Neutrophil (primary cell): ENCODE data around the gene RAD21L1.

Experiments used
- H3K27ac ChIP-seq: fragments of 200-600 bp; sonication (generic); 2 replicates; pipeline ENCODE4 v1.5.1; 2016; ENCODE audit warnings: mild to moderate bottlenecking, moderate library complexity
- H3K27me3 ChIP-seq: fragments of 200-600 bp; sonication (generic); 2 replicates; pipeline ENCODE4 v1.6.0; 2016; ENCODE audit warnings: mild to moderate bottlenecking
- H3K36me3 ChIP-seq: fragments of 200-600 bp; sonication (generic); 2 replicates; pipeline ENCODE4 v1.5.1; 2017
- H3K4me1 ChIP-seq, 2 experiments: fragments of 200-600 bp in 1 of 2; sonication (generic) in 1 of 2; 1 replicate in 1 of 2; 2 replicates in 1 of 2; pipeline versions ENCODE4 v1.5.1 to v1.6.1; 2013 to 2016; ENCODE audit warnings: low read depth in 1 of 2, low read length in 1 of 2, mild to moderate bottlenecking in 1 of 2, moderate library complexity in 1 of 2; ENCODE audit not compliant: control insufficient read depth in 1 of 2, insufficient read depth in 1 of 2
- H3K4me3 ChIP-seq, 2 experiments: fragments of 200-600 bp in 1 of 2; sonication (generic) in 1 of 2; 1 replicate in 1 of 2; 2 replicates in 1 of 2; pipeline ENCODE4 v1.5.1; 2013 to 2016; ENCODE audit warnings: low read depth in 1 of 2, low read length in 1 of 2, mild to moderate bottlenecking in 1 of 2, moderate library complexity in 1 of 2
- H3K9me3 ChIP-seq: fragments of 200-600 bp; sonication (generic); 2 replicates; pipeline ENCODE4 v1.5.1; 2016
- CTCF ChIP-seq: fragments of 200-600 bp; sonication (generic); IDR thresholded peaks from 2 replicates; pipeline ENCODE4 v1.5.1; 2016; ENCODE audit warnings: antibody characterized with exemption

The RAD21L1 gene

GRCh38 chr20:1282966-1283365 is 57.1 kb downstream of the RAD21L1 start:
- peaks cover 9% of the 10 kb centered on the region for H3K27me3 ChIP-seq
- H3K27ac ChIP-seq, result no peak overlapping the region
- H3K36me3 ChIP-seq, result no peaks in the 10 kb centered on the region
- TF ChIP-seq CTCF, result no peak
- no peaks in the 10 kb centered on the region for H3K9me3 ChIP-seq
- no peaks in the 10 kb centered on the region for H3K4me1 ChIP-seq
- H3K4me3 ChIP-seq, result no peak overlapping the region

- peaks cover 9% of the 10 kb centered on the region for H3K27me3 ChIP-seq
- no peak for TF ChIP-seq CTCF
- no peaks in the 10 kb centered on the region for H3K36me3 ChIP-seq
- H3K27ac ChIP-seq, result no peak overlapping the region
- no peaks in the 10 kb centered on the region for H3K4me1 ChIP-seq
- no peaks in the 10 kb centered on the region for H3K9me3 ChIP-seq
- H3K4me3 ChIP-seq, result no peak overlapping the region
Measured at GRCh38 chr20:1283522-1284510, 58.0 kb downstream of the RAD21L1 start.

GRCh38 chr20:1286267-1287024 is 60.6 kb downstream of the RAD21L1 start:
- H3K4me3 ChIP-seq, result no peak overlapping the region
- no peak overlapping the region for H3K27ac ChIP-seq
- no peaks in the 10 kb centered on the region for H3K36me3 ChIP-seq
- H3K27me3 ChIP-seq, result peaks cover 13% of the 10 kb centered on the region
- H3K9me3 ChIP-seq, result no peaks in the 10 kb centered on the region
- no peak for TF ChIP-seq CTCF
- H3K4me1 ChIP-seq, result no peaks in the 10 kb centered on the region

- no peaks in the 10 kb centered on the region for H3K4me1 ChIP-seq
- H3K4me3 ChIP-seq, result no peak overlapping the region
- no peak overlapping the region for H3K27ac ChIP-seq
- no peaks in the 10 kb centered on the region for H3K9me3 ChIP-seq
- no peak for TF ChIP-seq CTCF
- H3K27me3 ChIP-seq, result peaks cover 17% of the 10 kb centered on the region
- no peaks in the 10 kb centered on the region for H3K36me3 ChIP-seq
Measured at GRCh38 chr20:1287306-1287705, 61.5 kb downstream of the RAD21L1 start.

GRCh38 chr20:1287787-1288569 is 62.1 kb downstream of the RAD21L1 start:
- no peak for TF ChIP-seq CTCF
- Histone ChIP-seq H3K4me1 (no peaks in the 10 kb centered on the region), H3K27me3 (peaks cover 16% of the 10 kb centered on the region), H3K4me3 (no peak overlapping the region), H3K27ac (no peak overlapping the region), H3K36me3 (no peaks in the 10 kb centered on the region), H3K9me3 (no peaks in the 10 kb centered on the region)
